Endothelial cell (in vitro differentiated cells): ENCODE measurements around the gene CHERP. TPM values are rescaled to one million over a fixed set of nuclear protein-coding genes. Genes with fewer than 3 reads are reported as not detected.

Source experiments
- DNase-seq: peaks from one replicate; pipeline ENCODE4 v3.0.0; 2021; ENCODE audit warnings: low spot score
- H3K27ac Mint-ChIP-seq: one replicate; pipeline ENCODE4 v1.8.0; 2021; ENCODE audit warnings: mixed read lengths, inconsistent platforms; ENCODE audit not compliant: unreplicated experiment
- H3K27me3 Mint-ChIP-seq: one replicate; pipeline ENCODE4 v1.8.0; 2021; ENCODE audit warnings: mild to moderate bottlenecking, moderate library complexity, mixed read lengths, inconsistent platforms; ENCODE audit not compliant: unreplicated experiment
- H3K36me3 Mint-ChIP-seq: one replicate; pipeline ENCODE4 v1.8.0; 2021; ENCODE audit warnings: mild to moderate bottlenecking, low read depth, mixed read lengths, inconsistent platforms; ENCODE audit not compliant: unreplicated experiment
- H3K4me1 Mint-ChIP-seq: one replicate; pipeline ENCODE4 v1.8.0; 2021; ENCODE audit warnings: mild to moderate bottlenecking, mixed read lengths, inconsistent platforms; ENCODE audit not compliant: unreplicated experiment
- H3K4me3 Mint-ChIP-seq: one replicate; pipeline ENCODE4 v1.8.0; 2021; ENCODE audit warnings: mild to moderate bottlenecking, mixed read lengths, inconsistent platforms; ENCODE audit not compliant: unreplicated experiment
- H3K9me3 Mint-ChIP-seq: one replicate; pipeline ENCODE4 v1.8.0; 2021; ENCODE audit warnings: mixed read lengths, inconsistent platforms; ENCODE audit not compliant: unreplicated experiment
- CTCF ChIP-seq: fragments of 200-600 bp; sonication (generic); IDR thresholded peaks from one replicate; pipeline ENCODE4 v1.5.0; 2021; ENCODE audit warnings: antibody characterized with exemption; ENCODE audit not compliant: unreplicated experiment
- total RNA-seq: library from RNA; stranded (reverse); fragmentation: NEBNext Ultra II Directional; extraction: Animal tissue kit (Norgen Biotek cat#: 25700); gene quantifications from one replicate; pipeline ENCODE4 v1.2.1, GENCODE V29; 2021; ENCODE audit not compliant: unreplicated experiment

Gene CHERP
- total RNA-seq, 1 donor from 2014 or later: 66.5 TPM

GRCh38 chr19:16588824-16589577, 46.8 kb upstream of the CHERP start:
- H3K27ac Mint-ChIP-seq: peak overlapping the region; percentile 74
- no peaks in the 10 kb centered on the region for H3K36me3 Mint-ChIP-seq
- peaks cover 80% of the 10 kb centered on the region for H3K4me1 Mint-ChIP-seq
- H3K27me3 Mint-ChIP-seq: peaks cover 5% of the 10 kb centered on the region
- H3K9me3 Mint-ChIP-seq: no peaks in the 10 kb centered on the region
- no peak overlapping the region for H3K4me3 Mint-ChIP-seq
- DNase-seq: no peak
- TF ChIP-seq CTCF: no peak

GRCh38 chr19:16587833-16588823, 45.9 kb upstream of the CHERP start:
- peak overlapping the region; percentile 74 for H3K27ac Mint-ChIP-seq
- no peak for TF ChIP-seq CTCF
- no peak for DNase-seq
- peak overlapping the region; percentile 75 for H3K4me3 Mint-ChIP-seq
- peaks cover 79% of the 10 kb centered on the region for H3K4me1 Mint-ChIP-seq
- peaks cover 5% of the 10 kb centered on the region for H3K27me3 Mint-ChIP-seq
- no peaks in the 10 kb centered on the region for H3K36me3 Mint-ChIP-seq
- H3K9me3 Mint-ChIP-seq: no peaks in the 10 kb centered on the region

GRCh38 chr19:16586991-16587832, 45.0 kb upstream of the CHERP start:
- no peak for DNase-seq
- TF ChIP-seq CTCF: no peak
- Mint-ChIP-seq H3K4me1 (peaks cover 73% of the 10 kb centered on the region), H3K27ac (no peak overlapping the region), H3K27me3 (peaks cover 5% of the 10 kb centered on the region), H3K36me3 (no peaks in the 10 kb centered on the region), H3K4me3 (peak overlapping the region; percentile 56), H3K9me3 (no peaks in the 10 kb centered on the region)

GRCh38 chr19:16586477-16586871, 44.2 kb upstream of the CHERP start:
- H3K27me3 Mint-ChIP-seq: peaks cover 5% of the 10 kb centered on the region
- H3K4me3 Mint-ChIP-seq: no peak overlapping the region
- TF ChIP-seq CTCF: no peak

More at GRCh38 chr19:16586477-16586871, 44.2 kb upstream of the CHERP start:
- Mint-ChIP-seq H3K27ac (no peak overlapping the region), H3K36me3 (no peaks in the 10 kb centered on the region), H3K9me3 (no peaks in the 10 kb centered on the region), H3K4me1 (peaks cover 66% of the 10 kb centered on the region)
- no peak for DNase-seq
